LNCaP clone FGC (cell line): ENCODE measurements around the gene WIPF2.
A peak's percentile ranks its signal among the peaks of the same experiment; 100 is the strongest.

ENCODE experiments used
- DNase-seq: peaks from one replicate; pipeline ENCODE4 v3.0.0-alpha.2; 2011; ENCODE audit warnings: low read depth
- H3K4me3 ChIP-seq: 2 replicates; pipeline ENCODE4 v1.5.1; 2011; ENCODE audit warnings: mild to moderate bottlenecking, low read depth, low read length, control low read depth
- TF ChIP-seq, protein P1 (sequence below): IDR thresholded peaks from 2 replicates; pipeline ENCODE4 v1.5.1; 2012; ENCODE audit warnings: mild to moderate bottlenecking; ENCODE audit not compliant: control insufficient read depth, insufficient read depth; ENCODE audit errors: extremely low read depth

WIPF2 gene

DNA sequence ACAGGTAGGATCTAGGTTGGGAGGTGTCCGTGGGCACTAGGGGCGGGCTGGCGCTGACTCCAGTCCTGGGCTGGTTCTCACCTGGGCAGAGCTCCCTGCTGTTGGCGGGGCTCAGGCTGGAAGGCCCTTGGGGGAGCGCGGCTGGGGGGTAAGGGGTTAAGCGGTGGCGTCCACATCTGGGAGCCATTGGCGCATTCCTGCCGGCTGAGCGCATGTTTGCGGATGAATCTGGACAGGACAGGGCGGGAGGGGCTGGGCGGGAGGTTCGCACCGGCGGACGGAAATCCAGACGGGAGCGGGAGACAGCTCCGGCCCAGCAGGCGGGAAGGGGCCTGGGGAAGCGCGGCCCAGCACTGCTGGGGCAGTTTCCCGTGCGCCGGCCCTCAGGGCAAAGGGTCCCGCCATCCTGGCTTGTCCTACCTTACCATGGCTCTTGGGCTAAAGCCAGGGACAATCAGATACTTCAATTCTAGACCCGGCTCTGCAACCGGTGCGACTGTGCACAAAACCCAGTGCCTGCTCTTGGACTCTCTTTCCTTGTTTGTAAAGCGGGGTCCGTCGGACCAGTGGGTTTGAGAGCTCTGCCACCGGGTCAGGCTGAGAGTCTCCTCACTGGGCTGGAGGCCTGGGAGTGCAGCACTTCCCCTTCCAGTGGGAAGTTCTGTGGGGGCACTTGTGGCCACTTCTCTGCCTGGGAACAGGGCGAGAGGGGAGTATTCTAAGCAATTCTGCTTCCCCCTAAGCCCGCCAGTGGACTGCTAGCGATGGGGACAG, 97.7 kb downstream of the WIPF2 start:
- DNase-seq, result no peak

DNA sequence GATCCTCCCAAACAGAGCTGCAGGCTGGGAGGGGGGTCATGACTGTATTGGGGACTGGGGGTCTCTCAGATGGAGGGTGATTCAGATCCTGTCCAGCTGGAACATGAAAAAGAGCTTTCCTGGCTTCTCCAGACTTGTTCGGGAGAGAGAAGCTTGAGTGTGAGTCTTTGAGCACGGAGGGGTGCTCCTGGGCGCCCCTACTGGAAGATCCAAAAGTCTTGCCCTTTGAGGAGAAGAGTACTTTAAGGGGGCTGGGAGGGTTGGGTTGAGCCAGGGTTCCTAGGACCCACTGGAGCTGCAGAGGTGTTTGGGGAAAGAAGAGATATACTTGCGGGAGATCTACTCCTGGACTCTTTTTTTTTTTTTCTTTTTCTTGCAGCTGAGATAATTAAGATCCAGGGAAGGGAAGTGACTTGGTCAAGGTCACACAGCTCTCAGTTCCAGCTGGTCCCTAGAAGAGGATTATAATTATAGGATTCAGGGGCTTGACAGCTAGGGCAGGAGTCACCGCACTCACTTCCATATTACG, 98.3 kb downstream of the WIPF2 start:
- DNase-seq, result no peak
- H3K4me3 ChIP-seq, result peak overlapping the region; percentile 99
- TF ChIP-seq, protein P1, sequence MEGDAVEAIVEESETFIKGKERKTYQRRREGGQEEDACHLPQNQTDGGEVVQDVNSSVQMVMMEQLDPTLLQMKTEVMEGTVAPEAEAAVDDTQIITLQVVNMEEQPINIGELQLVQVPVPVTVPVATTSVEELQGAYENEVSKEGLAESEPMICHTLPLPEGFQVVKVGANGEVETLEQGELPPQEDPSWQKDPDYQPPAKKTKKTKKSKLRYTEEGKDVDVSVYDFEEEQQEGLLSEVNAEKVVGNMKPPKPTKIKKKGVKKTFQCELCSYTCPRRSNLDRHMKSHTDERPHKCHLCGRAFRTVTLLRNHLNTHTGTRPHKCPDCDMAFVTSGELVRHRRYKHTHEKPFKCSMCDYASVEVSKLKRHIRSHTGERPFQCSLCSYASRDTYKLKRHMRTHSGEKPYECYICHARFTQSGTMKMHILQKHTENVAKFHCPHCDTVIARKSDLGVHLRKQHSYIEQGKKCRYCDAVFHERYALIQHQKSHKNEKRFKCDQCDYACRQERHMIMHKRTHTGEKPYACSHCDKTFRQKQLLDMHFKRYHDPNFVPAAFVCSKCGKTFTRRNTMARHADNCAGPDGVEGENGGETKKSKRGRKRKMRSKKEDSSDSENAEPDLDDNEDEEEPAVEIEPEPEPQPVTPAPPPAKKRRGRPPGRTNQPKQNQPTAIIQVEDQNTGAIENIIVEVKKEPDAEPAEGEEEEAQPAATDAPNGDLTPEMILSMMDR, result peak; percentile 49

More for the DNA sequence above, 97.7 kb downstream of the WIPF2 start:
- TF ChIP-seq, protein P1, result no peak
- H3K4me3 ChIP-seq, result no peak overlapping the region

DNA sequence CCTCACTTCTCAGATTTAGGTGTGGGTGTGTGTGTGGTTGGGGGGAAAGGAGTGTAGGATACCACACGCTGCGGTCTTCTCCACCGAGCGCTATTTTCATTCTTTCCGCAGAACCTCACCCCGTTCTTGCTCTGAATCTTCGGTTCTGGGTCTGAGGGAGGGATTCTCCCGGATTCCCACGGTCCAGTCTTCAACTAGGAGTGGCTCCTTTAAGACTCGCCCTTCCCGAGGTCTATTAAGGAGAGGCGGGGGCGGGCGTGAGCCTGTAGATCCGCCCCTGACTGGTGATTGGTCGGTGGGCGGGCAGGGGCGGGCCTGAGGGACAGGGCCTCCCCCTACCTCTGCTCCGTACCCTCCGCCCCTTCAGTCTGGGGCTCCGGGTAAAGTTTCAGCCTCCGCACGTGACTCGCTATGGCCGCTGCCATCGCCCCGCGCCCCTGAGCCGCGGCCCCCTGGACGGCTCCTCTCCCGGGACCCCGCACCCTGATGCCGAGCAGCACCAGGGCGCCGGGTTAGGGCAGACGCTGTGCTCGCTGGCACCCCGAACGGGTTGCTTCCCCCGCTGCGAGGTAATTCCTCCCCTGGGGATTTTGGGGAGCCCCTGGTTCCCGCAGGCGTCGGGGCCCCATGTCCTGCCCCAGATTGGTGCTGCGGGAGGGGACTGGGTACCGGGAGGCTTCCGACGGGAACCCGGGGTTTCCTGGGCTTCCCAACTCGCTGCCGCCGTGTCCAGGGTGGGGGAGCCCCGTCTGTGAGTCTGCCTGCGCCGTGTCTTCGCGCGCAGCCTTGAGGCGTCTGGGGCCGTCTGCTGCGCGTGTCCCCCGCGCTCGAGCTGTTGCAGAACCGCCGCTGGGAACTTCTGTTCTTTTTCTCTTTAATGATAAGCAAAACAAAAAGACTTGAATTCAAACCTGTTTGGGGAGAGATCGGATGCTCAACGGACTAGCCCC, 99.1 kb downstream of the WIPF2 start:
- DNase-seq, result peak; percentile 80
- TF ChIP-seq, protein P1, result no peak
- peak overlapping the region; percentile 99 for H3K4me3 ChIP-seq

DNA sequence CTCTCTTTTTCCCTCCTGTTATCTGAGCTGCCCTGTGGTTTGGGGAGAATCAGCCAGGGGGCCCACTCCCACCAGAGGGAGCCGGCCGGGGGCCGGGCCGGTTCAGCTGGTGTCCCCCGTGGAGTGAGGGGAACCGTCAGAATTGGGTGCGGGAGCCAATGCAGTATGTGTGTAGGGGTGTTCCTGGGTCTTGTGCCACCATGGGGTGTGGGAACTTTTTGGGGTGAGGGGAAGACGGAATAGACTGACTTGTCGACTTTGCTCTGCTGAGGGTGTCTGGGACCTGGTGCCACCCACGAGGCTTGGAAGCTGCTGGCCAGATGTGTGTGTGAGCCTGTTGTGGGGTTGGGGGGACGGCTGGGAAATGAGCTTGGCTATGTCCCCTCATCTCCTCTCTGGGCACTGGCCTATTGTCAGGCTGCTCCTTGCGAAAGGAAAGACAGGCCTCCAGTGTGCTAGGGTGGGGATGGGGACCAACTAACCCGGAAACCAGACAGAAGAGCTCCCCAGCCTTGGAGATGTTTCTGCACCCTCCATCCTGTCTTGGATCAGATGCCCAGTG, 99.8 kb downstream of the WIPF2 start:
- TF ChIP-seq, protein P1, result no peak
- DNase-seq, result no peak
- H3K4me3 ChIP-seq, result peak overlapping the region; percentile 99

DNA sequence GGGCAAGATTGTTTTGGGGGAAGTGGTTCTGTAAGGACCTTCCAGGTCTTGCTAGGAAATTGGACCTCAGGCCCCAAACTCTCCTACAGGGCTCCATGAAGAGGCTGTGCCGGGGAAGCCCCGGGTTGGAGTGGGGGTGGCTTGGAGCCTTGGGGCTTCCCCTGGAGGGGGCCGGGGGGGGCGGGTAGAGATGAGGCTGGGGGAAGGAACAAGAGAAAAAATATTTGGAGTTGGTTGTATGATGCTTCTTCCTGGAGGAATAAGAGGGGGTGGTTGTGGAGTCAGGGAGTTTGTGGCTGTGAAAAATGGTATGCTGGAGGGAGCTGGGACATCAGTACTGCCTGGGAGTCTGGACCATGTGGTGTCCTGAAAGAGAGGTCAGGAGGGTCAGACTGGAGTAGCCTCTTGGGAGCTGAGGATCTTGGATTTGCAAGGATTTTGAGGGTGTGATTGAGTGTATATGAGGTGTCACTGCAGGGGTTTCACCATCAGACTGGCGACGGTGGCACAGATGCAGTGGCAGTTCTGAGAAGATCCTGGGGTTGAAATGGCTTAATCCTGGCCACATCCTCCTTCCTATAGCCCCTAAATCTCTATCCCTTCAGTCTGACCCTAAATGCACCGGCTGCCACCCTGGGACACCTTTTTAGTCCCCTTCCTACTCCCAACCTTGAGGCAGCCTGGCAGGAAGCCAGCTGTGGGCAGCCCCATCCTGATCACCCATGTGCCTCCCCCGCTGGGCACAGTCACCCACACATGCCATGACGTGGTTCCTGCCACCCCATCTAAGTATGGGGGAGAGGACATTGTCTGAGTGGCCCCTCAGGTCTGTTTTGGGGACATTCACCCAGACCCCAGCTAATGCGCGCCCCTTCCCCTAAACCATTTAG, 100.8 kb downstream of the WIPF2 start:
- no peak overlapping the region for H3K4me3 ChIP-seq
- DNase-seq, result no peak
- TF ChIP-seq, protein P1, result no peak
